HG02938 (cell line): ENCODE measurements around the gene ZNF768.
A peak's percentile ranks its signal among the peaks of the same experiment; 100 is the strongest.

Source experiments
- ATAC-seq: cut with Tn5 transposase; IDR thresholded peaks from one replicate; pipeline ENCODE4 v1.9.1; 2021; ENCODE audit warnings: mild to moderate bottlenecking, moderate library complexity; ENCODE audit not compliant: unreplicated experiment

Gene ZNF768

GRCh38 chr16:30526137-30526822, at the start of gene ZNF768:
Gene ZNF768, minus strand, starts transcription at chr16:30526566. Its CDS starts 153 bp downstream, at chr16:30526413.
- peak; percentile 15 for ATAC-seq

- no peak for ATAC-seq
Measured at GRCh38 chr16:30574678-30575077, 48.3 kb upstream of the ZNF768 start.

GRCh38 chr16:30571445-30572322, 45.3 kb upstream of the ZNF768 start, which contains the start of gene ZNF688:
Gene ZNF688, minus strand, starts transcription at chr16:30571714. Its CDS starts 85 bp downstream, at chr16:30571629.
- peak; percentile 74 for ATAC-seq

- no peak for ATAC-seq
Measured at GRCh38 chr16:30570636-30571444, 44.5 kb upstream of the ZNF768 start.

- no peak for ATAC-seq
Measured at GRCh38 chr16:30569746-30570635, 43.6 kb upstream of the ZNF768 start.

DNA sequence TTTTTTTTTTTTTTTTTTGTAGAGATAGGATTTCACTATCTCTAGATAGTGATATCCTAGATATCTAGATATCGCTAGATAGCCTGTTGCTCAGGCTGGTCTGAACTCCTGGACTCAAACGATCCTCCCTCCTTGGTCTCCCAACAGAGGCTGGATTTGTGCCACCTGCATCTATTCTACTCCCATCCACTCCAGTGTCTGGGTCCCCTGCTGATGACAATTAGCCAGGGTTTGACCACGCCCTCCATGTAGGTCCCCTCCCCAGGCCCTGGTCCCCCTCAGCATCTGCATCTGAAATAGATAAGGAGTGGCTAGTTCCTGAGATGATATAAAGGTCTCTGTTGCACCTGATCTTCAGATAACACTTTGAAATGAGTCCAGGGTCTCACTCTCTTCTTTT, 42.9 kb upstream of the ZNF768 start:
- no peak for ATAC-seq

DNA sequence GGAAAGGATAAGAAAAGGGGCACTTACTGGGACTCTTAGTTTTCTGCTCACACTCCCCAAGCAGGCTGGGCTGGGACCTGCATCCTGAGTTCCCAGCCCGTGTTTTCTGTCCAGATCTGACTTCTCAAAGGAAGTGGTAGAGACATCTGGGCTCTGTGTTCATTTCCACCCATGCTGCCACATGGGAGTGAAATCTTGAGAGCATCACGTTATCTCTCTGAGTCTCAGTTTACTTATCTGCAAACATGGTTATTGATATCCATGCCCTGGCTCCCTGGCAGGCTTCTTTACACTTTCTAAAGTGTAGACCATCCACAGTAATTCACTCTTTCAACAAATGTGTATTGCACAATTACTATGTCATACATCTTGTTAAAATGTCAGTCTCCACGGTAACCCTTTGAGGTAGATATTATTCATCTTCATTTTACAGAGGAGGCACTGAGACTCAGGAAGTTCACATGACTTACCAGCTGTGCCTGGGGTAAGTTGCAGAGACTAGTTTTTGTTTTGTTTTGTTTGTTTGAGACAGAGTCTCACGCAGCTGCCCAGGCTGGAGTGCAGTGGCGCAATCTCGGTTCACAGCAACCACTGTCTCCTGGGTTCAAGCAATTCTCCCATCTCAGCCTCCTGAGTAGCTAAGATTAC, 41.7 kb upstream of the ZNF768 start:
- no peak for ATAC-seq

- ATAC-seq, result no peak
Measured at GRCh38 chr16:30567160-30567990, 41.0 kb upstream of the ZNF768 start.

DNA sequence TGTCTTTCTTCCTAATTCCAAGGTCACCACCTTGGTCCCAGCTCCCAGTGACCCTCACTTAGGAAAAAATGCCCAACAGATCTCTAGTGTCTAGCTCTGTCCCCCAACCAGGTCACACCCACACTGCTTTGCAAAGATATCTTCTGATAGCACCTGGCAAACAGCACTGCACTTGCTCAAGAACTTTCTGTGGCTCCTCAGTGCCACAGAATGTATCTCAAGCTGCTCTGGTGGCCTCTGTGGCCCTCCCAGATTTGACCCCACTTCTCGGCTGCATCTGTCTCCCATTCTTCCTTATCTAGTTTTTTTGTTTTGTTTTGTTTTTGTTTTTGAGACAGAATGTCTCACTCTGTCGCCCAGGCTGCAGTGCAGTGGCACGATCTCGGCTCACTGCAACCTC, 40.2 kb upstream of the ZNF768 start:
- no peak for ATAC-seq

GRCh38 chr16:30565984-30566383, 39.6 kb upstream of the ZNF768 start:
- no peak for ATAC-seq

DNA sequence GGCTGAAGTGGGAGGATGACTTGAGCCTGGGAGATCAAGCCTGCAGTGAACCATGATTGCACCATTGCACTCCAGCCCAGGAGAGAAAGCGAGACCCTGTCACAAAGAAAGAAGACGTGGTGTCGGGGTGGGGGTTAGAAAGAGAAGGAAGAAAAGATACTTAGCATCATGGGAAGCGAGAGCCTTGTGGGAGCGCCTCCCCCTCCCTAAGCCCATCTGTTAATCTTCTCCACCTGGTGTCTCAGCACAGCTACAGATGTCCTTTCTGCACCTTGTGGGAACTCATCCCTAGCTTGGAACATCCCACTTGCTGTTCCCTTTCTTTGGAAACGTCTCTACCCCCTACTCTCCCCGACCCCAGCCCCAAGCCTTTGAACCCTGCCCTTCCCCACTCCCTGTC, 39.2 kb upstream of the ZNF768 start:
- ATAC-seq, result no peak

DNA sequence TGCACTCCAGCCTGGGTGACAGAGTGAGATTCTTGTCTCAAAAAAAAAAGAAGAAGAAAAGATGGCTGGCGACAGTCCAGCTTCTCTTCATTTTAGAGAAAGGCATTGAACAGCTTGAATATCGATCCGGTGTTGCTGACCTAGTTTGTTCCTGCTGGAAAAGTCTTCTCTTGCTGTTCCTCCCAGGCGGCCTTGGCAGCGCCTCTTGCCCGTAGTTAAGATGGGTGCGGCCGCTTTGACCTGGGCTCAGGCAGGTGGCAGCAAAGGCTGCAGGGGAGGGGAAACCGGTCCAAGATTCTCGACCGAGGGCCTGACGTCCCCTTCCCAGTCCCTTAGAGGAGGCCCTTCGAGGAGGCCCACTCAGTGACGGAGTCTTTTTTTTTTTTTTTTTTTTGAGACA, 35.7 kb upstream of the ZNF768 start:
- ATAC-seq, result no peak

DNA sequence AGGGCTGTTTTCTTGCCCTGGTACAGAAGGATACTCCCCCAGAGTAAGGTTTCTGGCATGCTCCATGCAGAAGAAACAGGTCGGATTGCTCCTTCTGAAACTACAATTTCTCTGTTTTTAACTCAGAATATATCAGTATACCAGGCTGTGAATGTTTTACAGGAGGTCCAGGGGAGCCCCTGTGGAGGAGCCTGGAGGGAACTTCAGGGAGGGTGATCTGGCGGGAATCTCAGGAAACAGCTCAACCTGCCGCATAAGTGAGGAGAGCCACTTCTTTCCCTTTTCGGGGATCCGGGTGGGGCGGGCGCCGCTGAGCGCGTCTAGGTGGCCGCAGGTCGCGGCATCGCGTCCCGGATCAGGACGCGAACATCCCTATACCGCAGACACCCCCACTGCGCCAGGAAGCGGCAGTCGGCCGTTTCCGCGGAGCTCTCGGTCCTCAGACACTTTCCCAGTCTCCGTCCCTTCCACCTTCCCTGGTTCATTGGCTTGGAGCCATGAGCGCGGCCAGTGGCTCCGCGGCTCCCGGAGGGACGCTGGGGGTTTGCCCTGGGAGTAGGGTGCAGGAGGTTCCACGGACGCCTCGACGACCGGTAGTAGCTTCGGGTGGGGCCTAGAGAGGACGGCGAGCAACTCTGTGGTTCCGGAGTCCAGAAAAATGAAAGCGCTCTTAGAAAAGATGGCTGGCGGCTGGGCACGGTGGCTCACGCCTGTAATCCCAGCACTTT, 34.9 kb upstream of the ZNF768 start:
- no peak for ATAC-seq

DNA sequence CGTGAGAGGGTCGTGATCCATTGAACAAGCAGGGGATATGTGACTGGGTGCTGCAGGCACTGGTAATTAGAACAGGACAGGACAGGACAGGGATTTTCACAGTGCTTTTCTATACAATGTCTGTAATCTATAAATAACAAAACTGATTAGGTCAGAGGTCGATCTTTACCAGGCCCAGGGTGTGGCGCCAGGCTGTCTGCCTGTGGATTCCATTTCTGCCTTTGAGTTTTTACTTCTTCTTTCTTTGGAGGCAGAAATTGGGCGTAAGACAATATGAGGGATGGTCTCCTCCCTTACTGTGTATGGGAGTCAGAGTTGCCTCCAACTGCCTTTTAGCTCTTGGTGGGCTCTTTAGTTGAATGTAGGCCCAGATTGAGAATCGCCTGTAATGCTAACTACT, 33.3 kb upstream of the ZNF768 start:
- ATAC-seq, result no peak

DNA sequence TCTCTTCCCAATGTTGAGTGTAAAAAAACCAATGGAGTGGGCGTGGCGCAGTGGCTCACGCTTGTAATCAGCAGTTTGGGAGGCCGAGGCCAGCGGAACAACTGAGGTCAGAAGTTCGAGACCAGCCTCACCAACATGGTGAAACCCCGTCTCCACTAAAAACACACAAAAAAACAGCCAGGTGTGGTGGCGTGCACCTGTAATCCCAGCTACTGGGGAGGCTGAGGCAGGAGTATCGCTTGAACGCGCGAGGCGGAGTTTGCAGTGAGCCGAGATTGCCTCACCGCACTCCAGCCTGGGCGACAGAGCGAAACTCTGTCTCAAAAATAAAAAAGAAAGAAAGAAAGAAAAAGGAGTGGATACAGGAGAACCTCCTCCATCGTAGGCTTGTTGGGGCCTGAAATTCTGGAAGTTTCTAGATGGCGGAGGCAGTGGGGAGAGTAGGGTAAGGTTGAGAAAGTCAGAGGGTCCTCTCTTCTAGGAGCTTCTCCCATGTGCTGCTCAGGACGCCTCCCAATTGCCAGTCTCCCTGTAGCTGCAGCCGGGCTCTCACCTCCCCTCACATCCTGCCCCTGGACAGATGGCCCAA, 32.5 kb upstream of the ZNF768 start:
- ATAC-seq, result no peak

DNA sequence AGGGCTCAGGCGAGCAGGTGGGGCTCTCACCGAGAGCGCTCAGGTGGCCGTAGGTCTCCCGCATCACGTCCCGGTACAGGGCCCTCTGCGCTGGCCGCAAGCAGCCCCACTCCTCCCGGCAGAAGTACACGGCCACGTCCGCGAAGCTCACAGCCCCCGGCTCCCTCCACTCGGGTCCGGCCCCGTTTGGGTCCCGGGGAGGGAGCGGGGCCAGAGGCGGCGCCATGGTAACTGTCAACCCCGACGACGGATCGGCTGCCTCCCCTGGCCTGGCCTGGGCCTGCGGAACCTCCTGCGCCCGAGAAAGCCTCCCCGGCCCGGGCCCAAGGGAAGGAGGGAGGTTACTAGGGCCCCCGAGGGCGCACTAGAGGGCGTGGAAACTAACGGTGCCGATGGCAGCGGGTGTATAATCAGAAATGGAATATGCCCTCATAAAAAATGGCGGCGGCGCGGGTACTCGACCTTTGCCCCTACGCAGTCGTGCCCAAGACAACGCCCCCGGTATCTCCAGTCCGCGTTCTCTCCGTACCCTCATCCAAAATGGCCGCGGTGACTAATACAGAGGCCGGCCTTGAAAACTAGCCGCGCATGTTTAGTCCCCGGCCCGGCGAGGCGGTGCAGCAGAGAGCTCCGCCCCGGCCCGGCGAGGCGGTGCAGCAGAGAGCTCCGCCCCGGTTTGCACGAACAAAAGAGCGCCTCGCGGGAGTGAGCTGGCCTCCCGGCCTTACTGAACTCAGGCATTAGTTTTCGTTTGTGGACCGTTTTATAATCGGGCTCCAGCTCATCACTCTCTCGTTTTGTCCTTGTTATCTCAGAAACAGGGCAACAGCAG, 31.8 kb upstream of the ZNF768 start, which contains the start of gene ZNF764:
TSS of gene ZNF764 (minus strand) at position 418 of the 832 bp plus-strand sequence. CDS start at position 226, 192 bp downstream.
- ATAC-seq, result peak; percentile 85

GRCh38 chr16:30557707-30557956, 31.3 kb upstream of the ZNF768 start:
- ATAC-seq, result no peak
